ENCODE results near the gene KATNAL1. TPM values are rescaled to one million over a fixed set of nuclear protein-coding genes. Genes with fewer than 3 reads are reported as not detected.

Gene KATNAL1
- total and polyA plus RNA-seq, 2 of the 4 experiments (the other 2 are of a cell fraction) = 6.9 to 16.8 TPM

DNA sequence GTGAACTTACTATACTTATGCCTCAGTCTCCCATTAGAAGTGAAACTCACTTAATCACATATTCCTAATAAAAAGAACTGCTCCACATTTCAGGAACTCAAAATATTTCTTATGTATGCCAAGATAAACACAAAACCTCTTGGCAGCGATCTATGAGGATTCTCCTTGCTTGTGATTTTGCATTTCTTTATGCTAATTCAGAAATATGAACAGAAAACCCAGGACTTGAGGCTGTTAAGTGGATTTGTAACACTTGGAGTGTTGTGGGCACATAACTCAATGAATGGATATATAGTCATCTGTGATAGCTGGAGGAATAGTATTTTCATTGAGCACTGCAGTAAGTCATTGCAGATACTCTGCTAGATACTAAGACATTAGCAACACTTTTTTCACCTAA lies 5.6 kb upstream of the KATNAL1 start:
- POLR2A ChIA-PET (ENCODE audit: unreplicated experiment) = no interaction called here
- DNase-seq = peak; percentile 46
- H3K4ac ChIP-seq (ENCODE audit: low read depth, low read length) = no peak overlapping the region
- CTCF ChIA-PET = interaction anchor here (0.7 kb wide), 1 partner anchor 24 kb away, joined by 3 read pairs; no protein-coding TSS in a partner anchor
- no peak overlapping the region for H3K14ac ChIP-seq (replicated peaks; ENCODE audit: low read depth, low read length)
- TF ChIP-seq MAZ (IDR thresholded peaks at IDR 0.05; ENCODE audit: borderline replicate concordance, low read depth, low read length) (no peak), CEBPB (IDR thresholded peaks at IDR 0.05; ENCODE audit: low read depth, low read length) (no peak), CHD1 (IDR thresholded peaks at IDR 0.05; ENCODE audit: low read depth, low read length) (no peak), FOS (IDR thresholded peaks at IDR 0.05; ENCODE audit: low read depth, low read length) (no peak), POLR2A (IDR thresholded peaks at IDR 0.05; ENCODE audit: low read depth, low read length) (no peak), RCOR1 (IDR thresholded peaks at IDR 0.05; ENCODE audit: insufficient replicate concordance, low read length) (no peak), MXI1 (IDR thresholded peaks at IDR 0.05; ENCODE audit: borderline replicate concordance, low read depth, low read length) (no peak), RFX5 (IDR thresholded peaks at IDR 0.05; ENCODE audit: low read depth, low read length) (no peak), MAFK (IDR thresholded peaks at IDR 0.05; ENCODE audit: low read depth, low read length) (no peak), SMC3 (IDR thresholded peaks at IDR 0.05; ENCODE audit: low read depth, low read length) (no peak), BHLHE40 (IDR thresholded peaks at IDR 0.05; ENCODE audit: low read depth, low read length) (no peak), NFE2L2 (IDR thresholded peaks at IDR 0.05; ENCODE audit: low read depth, low read length) (no peak), RAD21 (IDR thresholded peaks at IDR 0.05; ENCODE audit: low read length) (no peak)
- TF ChIP-seq, protein P1, sequence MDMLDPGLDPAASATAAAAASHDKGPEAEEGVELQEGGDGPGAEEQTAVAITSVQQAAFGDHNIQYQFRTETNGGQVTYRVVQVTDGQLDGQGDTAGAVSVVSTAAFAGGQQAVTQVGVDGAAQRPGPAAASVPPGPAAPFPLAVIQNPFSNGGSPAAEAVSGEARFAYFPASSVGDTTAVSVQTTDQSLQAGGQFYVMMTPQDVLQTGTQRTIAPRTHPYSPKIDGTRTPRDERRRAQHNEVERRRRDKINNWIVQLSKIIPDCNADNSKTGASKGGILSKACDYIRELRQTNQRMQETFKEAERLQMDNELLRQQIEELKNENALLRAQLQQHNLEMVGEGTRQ (IDR thresholded peaks at IDR 0.05; ENCODE audit: low read depth, low read length) = no peak
- TF ChIP-seq, protein P2, sequence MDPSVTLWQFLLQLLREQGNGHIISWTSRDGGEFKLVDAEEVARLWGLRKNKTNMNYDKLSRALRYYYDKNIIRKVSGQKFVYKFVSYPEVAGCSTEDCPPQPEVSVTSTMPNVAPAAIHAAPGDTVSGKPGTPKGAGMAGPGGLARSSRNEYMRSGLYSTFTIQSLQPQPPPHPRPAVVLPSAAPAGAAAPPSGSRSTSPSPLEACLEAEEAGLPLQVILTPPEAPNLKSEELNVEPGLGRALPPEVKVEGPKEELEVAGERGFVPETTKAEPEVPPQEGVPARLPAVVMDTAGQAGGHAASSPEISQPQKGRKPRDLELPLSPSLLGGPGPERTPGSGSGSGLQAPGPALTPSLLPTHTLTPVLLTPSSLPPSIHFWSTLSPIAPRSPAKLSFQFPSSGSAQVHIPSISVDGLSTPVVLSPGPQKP (IDR thresholded peaks at IDR 0.05; ENCODE audit: borderline replicate concordance, low read depth, low read length) = no peak
- TF ChIP-seq, protein P3, sequence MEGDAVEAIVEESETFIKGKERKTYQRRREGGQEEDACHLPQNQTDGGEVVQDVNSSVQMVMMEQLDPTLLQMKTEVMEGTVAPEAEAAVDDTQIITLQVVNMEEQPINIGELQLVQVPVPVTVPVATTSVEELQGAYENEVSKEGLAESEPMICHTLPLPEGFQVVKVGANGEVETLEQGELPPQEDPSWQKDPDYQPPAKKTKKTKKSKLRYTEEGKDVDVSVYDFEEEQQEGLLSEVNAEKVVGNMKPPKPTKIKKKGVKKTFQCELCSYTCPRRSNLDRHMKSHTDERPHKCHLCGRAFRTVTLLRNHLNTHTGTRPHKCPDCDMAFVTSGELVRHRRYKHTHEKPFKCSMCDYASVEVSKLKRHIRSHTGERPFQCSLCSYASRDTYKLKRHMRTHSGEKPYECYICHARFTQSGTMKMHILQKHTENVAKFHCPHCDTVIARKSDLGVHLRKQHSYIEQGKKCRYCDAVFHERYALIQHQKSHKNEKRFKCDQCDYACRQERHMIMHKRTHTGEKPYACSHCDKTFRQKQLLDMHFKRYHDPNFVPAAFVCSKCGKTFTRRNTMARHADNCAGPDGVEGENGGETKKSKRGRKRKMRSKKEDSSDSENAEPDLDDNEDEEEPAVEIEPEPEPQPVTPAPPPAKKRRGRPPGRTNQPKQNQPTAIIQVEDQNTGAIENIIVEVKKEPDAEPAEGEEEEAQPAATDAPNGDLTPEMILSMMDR (conservative IDR thresholded peaks at IDR 0.05; ENCODE audit: low read depth, low read length) = no peak
- no peak overlapping the region for H2AFZ ChIP-seq (replicated peaks; ENCODE audit: low read length, poor library complexity)
- no peak overlapping the region for H4K91ac ChIP-seq (ENCODE audit: insufficient read depth, low read depth, low read length)
- H2BK20ac ChIP-seq (ENCODE audit: low read depth, low read length) = no peak overlapping the region
- no peak overlapping the region for H2BK5ac ChIP-seq (ENCODE audit: low read depth, low read length, poor library complexity, severe bottlenecking)
- H3K4me2 ChIP-seq (ENCODE audit: low read depth, low read length) = no peak overlapping the region; the same call in 1 of the 2 replicates
- no peak overlapping the region for H2BK15ac ChIP-seq (ENCODE audit: low read depth, low read length)
- no peak overlapping the region for H2AK5ac ChIP-seq (ENCODE audit: low read depth, low read length)
- no peak overlapping the region for H3K56ac ChIP-seq (ENCODE audit: extremely low read depth, insufficient read depth, low read length)
- no peak overlapping the region for H3K23ac ChIP-seq (ENCODE audit: low read depth, low read length)
- in situ Hi-C loops (cut with MboI; ENCODE audit: low sequenced_read_pairs) (no loop called here), intact Hi-C loops (cut with micrococcal nuclease) (no loop called here), dilution Hi-C loops (cut with HindIII; ENCODE audit: low sequenced_read_pairs, unreplicated experiment) (no loop called here)
- no peak overlapping the region for H4K8ac ChIP-seq (ENCODE audit: low read depth in 2 of 2, low read length in 2 of 2)
- H4K20me1 ChIP-seq (ENCODE audit: insufficient read depth, low read length) = no peaks in the 10 kb centered on the region
- H3K9me3 ChIP-seq (ENCODE audit: control insufficient read depth, insufficient read depth, low read length) = no peaks in the 10 kb centered on the region
- no peak overlapping the region for H3K18ac ChIP-seq (ENCODE audit: low read depth, low read length)
- no peak overlapping the region for H2AK9ac ChIP-seq (replicated peaks; ENCODE audit: low read depth, low read length, poor library complexity)
- H3K79me1 ChIP-seq (ENCODE audit: low read depth in 1 of 2, low read length in 2 of 2) = peaks cover 11 to 14% of the 10 kb centered on the region in 2 experiments
- H3K27me3 ChIP-seq (ENCODE audit: control insufficient read depth, insufficient read depth, low read length) = no peaks in the 10 kb centered on the region
- 0 out of 2 replicates have a peak, but pooled peaks cover 3% of the 10 kb centered on the region for H3K9me1 ChIP-seq (ENCODE audit: insufficient read depth, low read length)
- H3K4me3 ChIP-seq (ENCODE audit: insufficient read depth, low read depth, low read length) = no peak overlapping the region
- no peak overlapping the region for H3K27ac ChIP-seq (ENCODE audit: insufficient read depth, low read length)
- no CpG with 5 or more reads among the region's 1 CpG for WGBS, 2 experiments (ENCODE audit: extremely low coverage in 2 of 2, insufficient read length in 1 of 2)
- ATAC-seq (ENCODE audit: low read depth) = peak; percentile 17; the same call in 1 of the 2 replicates
- BruUV-seq (replicated peaks) = no TSS peak
- no peak overlapping the region for H2BK120ac ChIP-seq (ENCODE audit: low read depth, low read length)
- no peaks in the 10 kb centered on the region for H3K36me3 ChIP-seq (ENCODE audit: control insufficient read depth, insufficient read depth, low read length)
- H3K4me1 ChIP-seq (ENCODE audit: control insufficient read depth, insufficient read depth, low read length) = peaks cover 9% of the 10 kb centered on the region
- H4K5ac ChIP-seq (ENCODE audit: low read depth, low read length) = no peak overlapping the region
- no peak overlapping the region for H3K9ac ChIP-seq (ENCODE audit: low read depth, low read length)

Measured in IMR-90 (cell line).